Testis (tissue), 3 donors: ENCODE data around the gene CMTM2. TPM values are rescaled to one million over a fixed set of nuclear protein-coding genes. Genes with fewer than 3 reads are reported as not detected.
A peak's percentile ranks its signal among the peaks of the same experiment; 100 is the strongest.

Source experiments
- DNase-seq: peaks from one replicate; pipeline ENCODE4 v3.0.0-alpha.2; 2019
- H3K27ac ChIP-seq, 2 donors: fragments of 200-600 bp; sonication (generic); one replicate each; pipeline ENCODE4 v1.5.1; 2019
- H3K27me3 ChIP-seq: fragments of 200-600 bp; sonication (generic); one replicate; pipeline ENCODE4 v1.5.1; 2019
- H3K36me3 ChIP-seq: fragments of 200-600 bp; sonication (generic); one replicate; pipeline ENCODE4 v1.5.1; 2017; ENCODE audit warnings: low read depth; ENCODE audit errors: missing control alignments
- H3K4me1 ChIP-seq: fragments of 200-600 bp; sonication (generic); one replicate; pipeline ENCODE4 v1.5.1; 2019
- H3K4me3 ChIP-seq, 2 donors: fragments of 200-600 bp; sonication (generic); one replicate each; pipeline ENCODE4 v1.5.1; 2017 to 2019
- H3K9me3 ChIP-seq: fragments of 200-600 bp; sonication (generic); one replicate; pipeline ENCODE4 v1.5.1; 2017
- CTCF ChIP-seq, 3 experiments: fragments of 450-650 bp in 2 of 3; fragments of 200-600 bp in 1 of 3; sonication (generic) in 1 of 3; IDR thresholded peaks; one replicate each; pipeline ENCODE4 v1.5.1; 2016 to 2019; ENCODE audit warnings: antibody characterized with exemption in 3 of 3, mild to moderate bottlenecking in 2 of 3, moderate library complexity in 1 of 3
- POLR2A ChIP-seq: fragments of 450-650 bp; IDR thresholded peaks from one replicate; pipeline ENCODE4 v1.6.1; 2017; ENCODE audit warnings: antibody characterized with exemption, mild to moderate bottlenecking, moderate library complexity
- WGBS, 2 donors: methylation state at CpG; one replicate each; pipeline ENCODE4 v1.1.5; 2018; 5-methylcytosine and 5-hydroxymethylcytosine counted together
- intact Hi-C: fragments of 100-400 bp; cut with DNase I; formaldehyde crosslinking; loops from one replicate; pipeline ENCODE4 v1.15.1; 2023; ENCODE audit warnings: low total_unique reads
- polyA plus RNA-seq: library from polyadenylated mRNA; stranded (reverse); fragments of 350-450 nt; fragmentation: Illumina TruSeq; extraction: RNeasy Lipid Tissue Mini Kit (QIAGEN cat#74804); gene quantifications from one replicate; pipeline ENCODE4 v1.2.3, GENCODE V29; 2014; ENCODE audit warnings: low read depth, low replicate concordance; ENCODE audit not compliant: insufficient read depth
- total RNA-seq, 2 donors: library from RNA; depleted of rRNA; stranded (reverse); fragments of >200 nt; gene quantifications; one replicate each; pipeline ENCODE4 v1.2.3, GENCODE V29; 2016

Gene CMTM2
- total and polyA plus RNA-seq, 3 donors from 2014 or later, result 307 to 1,249 (median 454) TPM

- no peak for TF ChIP-seq CTCF (IDR thresholded peaks at IDR 0.05)
- TF ChIP-seq POLR2A, result no peak
- Histone ChIP-seq H3K27ac (peak overlapping the region; percentile 93 to 94), H3K27me3 (no peaks in the 10 kb centered on the region), H3K9me3 (no peaks in the 10 kb centered on the region), H3K36me3 (no peaks in the 10 kb centered on the region), H3K4me1 (peaks cover 27% of the 10 kb centered on the region), H3K4me3 (peak overlapping the region; percentile 64 to 74)
- no peak for DNase-seq
- intact Hi-C loops, result no loop called here
- 16 to 21% methylated on average over 8 of the region's 8 CpGs for WGBS, 2 donors
These were observed 27.4 kb upstream of the CMTM2 start for GRCh38 chr16:66551788-66552285.

- H3K4me1 ChIP-seq, result peaks cover 27% of the 10 kb centered on the region
- no peaks in the 10 kb centered on the region for H3K27me3 ChIP-seq
- H3K36me3 ChIP-seq, result no peaks in the 10 kb centered on the region
- DNase-seq, result peak; percentile 87
- TF ChIP-seq POLR2A, result no peak
- TF ChIP-seq CTCF (IDR thresholded peaks at IDR 0.05), result no peak
- H3K27ac ChIP-seq, result peak within 1 kb of the TSS; percentile 93 to 94
- no peaks in the 10 kb centered on the region for H3K9me3 ChIP-seq
- 7 to 8% methylated on average over 55 to 63 of the region's 63 CpGs for WGBS, 2 donors
- peak within 1 kb of the TSS; percentile 64 to 74 for H3K4me3 ChIP-seq
- intact Hi-C loops, result no loop called here
These were observed 26.7 kb upstream of the CMTM2 start, which contains the start of gene CKLF for GRCh38 chr16:66552286-66553177. TSS of gene CKLF (plus strand) at chr16:66552576. CDS start at chr16:66552716, 140 bp downstream.

GRCh38 chr16:66553223-66553622 lies 26.0 kb upstream of the CMTM2 start:
- Histone ChIP-seq H3K4me3 (peak overlapping the region; percentile 64 to 74), H3K9me3 (no peaks in the 10 kb centered on the region), H3K4me1 (peaks cover 22% of the 10 kb centered on the region), H3K36me3 (no peaks in the 10 kb centered on the region), H3K27me3 (no peaks in the 10 kb centered on the region), H3K27ac (peak overlapping the region in 1 of 2 donors; percentile 93)
- intact Hi-C loops, result no loop called here
- 20 to 36% methylated on average over 8 of the region's 8 CpGs for WGBS, 2 donors
- no peak for DNase-seq
- TF ChIP-seq POLR2A (no peak), CTCF (IDR thresholded peaks at IDR 0.05) (no peak)

- Histone ChIP-seq H3K4me3 (peak overlapping the region in 1 of 2 donors; percentile 74), H3K36me3 (no peaks in the 10 kb centered on the region), H3K4me1 (peaks cover 14% of the 10 kb centered on the region), H3K27me3 (no peaks in the 10 kb centered on the region), H3K27ac (no peak overlapping the region), H3K9me3 (no peaks in the 10 kb centered on the region)
- WGBS, 2 donors, result 89 to 94% methylated on average over 3 of the region's 3 CpGs
- TF ChIP-seq CTCF (IDR thresholded peaks at IDR 0.05) (no peak), POLR2A (no peak)
- no peak for DNase-seq
- intact Hi-C loops, result no loop called here
These were observed 25.2 kb upstream of the CMTM2 start for GRCh38 chr16:66554021-66554420.
